HepG2 (cell line): ENCODE measurements around the gene NDUFS4. TPM values are rescaled to one million over a fixed set of nuclear protein-coding genes. Genes with fewer than 3 reads are reported as not detected.
A peak's percentile ranks its signal among the peaks of the same experiment; 100 is the strongest.

Source experiments
- BRCA1 ChIP-seq: sonication (generic); formaldehyde crosslinking; IDR thresholded peaks from 2 replicates; pipeline ENCODE4 v1.4.0; 2020; ENCODE audit warnings: missing genetic modification reagents
- CC2D1A ChIP-seq: sonication (generic); formaldehyde crosslinking; IDR thresholded peaks from 2 replicates; pipeline ENCODE4 v1.8.1; 2023; ENCODE audit warnings: mild to moderate bottlenecking, missing genetic modification reagents
- CREB1 ChIP-seq, 2 experiments: fragments of 450-650 bp in 1 of 2; IDR thresholded peaks; 2 replicates each; pipeline ENCODE4 v1.6.1; 2016 to 2017; ENCODE audit warnings: control low read depth in 1 of 2, mild to moderate bottlenecking in 1 of 2, missing compliant biosample characterization in 1 of 2, missing genetic modification characterization in 1 of 2
- ETV5 ChIP-seq: IDR thresholded peaks from 2 replicates; pipeline ENCODE4 v1.6.1; 2018; ENCODE audit warnings: missing biosample characterization, missing genetic modification reagents, inconsistent platforms, borderline replicate concordance
- FOXK1 ChIP-seq: sonication (generic); formaldehyde crosslinking; IDR thresholded peaks from 2 replicates; pipeline ENCODE4 v1.4.0; 2020; ENCODE audit warnings: low read depth, missing genetic modification reagents, borderline replicate concordance
- HDAC6 ChIP-seq: fragments of 200-600 bp; sonication (generic); IDR thresholded peaks from 2 replicates; pipeline ENCODE4 v1.7.0; 2017; ENCODE audit warnings: mild to moderate bottlenecking, antibody characterized with exemption, low read length, low read depth
- HIVEP1 ChIP-seq: sonication (generic); formaldehyde crosslinking; IDR thresholded peaks from 2 replicates; pipeline ENCODE4 v1.4.0; 2020; ENCODE audit warnings: mild to moderate bottlenecking, missing genetic modification reagents
- KLF13 ChIP-seq: sonication (generic); formaldehyde crosslinking; IDR thresholded peaks from 2 replicates; pipeline ENCODE4 v1.4.0; 2020; ENCODE audit warnings: mild to moderate bottlenecking, missing genetic modification reagents
- KLF9 ChIP-seq: IDR thresholded peaks from 2 replicates; pipeline ENCODE4 v1.6.1; 2016; ENCODE audit warnings: low read depth
- MED1 ChIP-seq: sonication (generic); formaldehyde crosslinking; IDR thresholded peaks from 2 replicates; pipeline ENCODE4 v1.4.0; 2020; ENCODE audit warnings: missing genetic modification reagents
- SMARCE1 ChIP-seq: fragments of 450-650 bp; IDR thresholded peaks from 2 replicates; pipeline ENCODE4 v1.6.1; 2017; ENCODE audit warnings: borderline replicate concordance
- ZNF230 ChIP-seq: sonication (generic); formaldehyde crosslinking; IDR thresholded peaks from 2 replicates; pipeline ENCODE4 v1.4.0; 2020; ENCODE audit warnings: mild to moderate bottlenecking, missing genetic modification reagents
- ZNF264 ChIP-seq: sonication (generic); formaldehyde crosslinking; IDR thresholded peaks from 2 replicates; pipeline ENCODE4 v1.4.0; 2020; ENCODE audit warnings: missing genetic modification reagents
- ZNF383 ChIP-seq: sonication (generic); formaldehyde crosslinking; IDR thresholded peaks from 2 replicates; pipeline ENCODE4 v1.4.0; 2020; ENCODE audit warnings: missing genetic modification reagents, mild to moderate bottlenecking, borderline replicate concordance
- ZNF556 ChIP-seq: sonication (generic); formaldehyde crosslinking; IDR thresholded peaks from 2 replicates; pipeline ENCODE4 v1.4.0; 2020; ENCODE audit warnings: mild to moderate bottlenecking, missing genetic modification reagents, borderline replicate concordance
- ZNF782 ChIP-seq: sonication (generic); formaldehyde crosslinking; IDR thresholded peaks from 2 replicates; pipeline ENCODE4 v1.4.0; 2020; ENCODE audit warnings: missing genetic modification reagents, mild to moderate bottlenecking, borderline replicate concordance
- polyA plus RNA-seq, 8 experiments: library from polyadenylated mRNA; depleted of rRNA in 3 of 8; stranded (reverse) in 7 of 8; unstranded in 1 of 8; fragments of >200 nt; fragmentation: Illumina TruSeq in 4 of 8; extraction: Trizol in 4 of 8; gene quantifications; 2 replicates each; pipeline versions ENCODE4 v1.2.1 to v1.2.3, GENCODE V29; 2011 to 2016; ENCODE audit warnings: low read depth in 4 of 8, missing spikeins in 1 of 8, mixed read lengths in 1 of 8; ENCODE audit not compliant: insufficient read depth in 1 of 8
- total RNA-seq, 5 experiments: library from RNA; depleted of rRNA; stranded (reverse); fragments of >200 nt; fragmentation: Illumina TruSeq; extraction: Trizol; gene quantifications; 2 replicates each; pipeline ENCODE4 v1.2.3, GENCODE V29; 2016; ENCODE audit warnings: low read depth in 1 of 5
- TF ChIP-seq, protein P1 (sequence below): sonication (generic); formaldehyde crosslinking; IDR thresholded peaks from 2 replicates; pipeline ENCODE4 v1.5.0; 2020; ENCODE audit warnings: missing genetic modification reagents
- TF ChIP-seq, protein P2 (sequence below): sonication (generic); formaldehyde crosslinking; IDR thresholded peaks from 2 replicates; pipeline ENCODE4 v1.4.0; 2020; ENCODE audit warnings: missing genetic modification reagents
- TF ChIP-seq, protein P3 (sequence below): sonication (generic); formaldehyde crosslinking; IDR thresholded peaks from 2 replicates; pipeline ENCODE4 v1.4.0; 2020; ENCODE audit warnings: missing genetic modification reagents
- TF ChIP-seq, protein P4 (sequence below): sonication (generic); formaldehyde crosslinking; IDR thresholded peaks from 2 replicates; pipeline ENCODE4 v1.4.0; 2020; ENCODE audit warnings: mild to moderate bottlenecking, missing genetic modification reagents, borderline replicate concordance
- TF ChIP-seq, protein P5 (sequence below): sonication (generic); formaldehyde crosslinking; IDR thresholded peaks from 2 replicates; pipeline ENCODE4 v1.5.0; 2020; ENCODE audit warnings: mild to moderate bottlenecking, missing genetic modification reagents

NDUFS4 gene
- total and polyA plus RNA-seq, 2 of the 13 experiments (the other 11 are each of a cell fraction or from before 2014, with no cell fraction given), result 121 to 126 TPM

DNA sequence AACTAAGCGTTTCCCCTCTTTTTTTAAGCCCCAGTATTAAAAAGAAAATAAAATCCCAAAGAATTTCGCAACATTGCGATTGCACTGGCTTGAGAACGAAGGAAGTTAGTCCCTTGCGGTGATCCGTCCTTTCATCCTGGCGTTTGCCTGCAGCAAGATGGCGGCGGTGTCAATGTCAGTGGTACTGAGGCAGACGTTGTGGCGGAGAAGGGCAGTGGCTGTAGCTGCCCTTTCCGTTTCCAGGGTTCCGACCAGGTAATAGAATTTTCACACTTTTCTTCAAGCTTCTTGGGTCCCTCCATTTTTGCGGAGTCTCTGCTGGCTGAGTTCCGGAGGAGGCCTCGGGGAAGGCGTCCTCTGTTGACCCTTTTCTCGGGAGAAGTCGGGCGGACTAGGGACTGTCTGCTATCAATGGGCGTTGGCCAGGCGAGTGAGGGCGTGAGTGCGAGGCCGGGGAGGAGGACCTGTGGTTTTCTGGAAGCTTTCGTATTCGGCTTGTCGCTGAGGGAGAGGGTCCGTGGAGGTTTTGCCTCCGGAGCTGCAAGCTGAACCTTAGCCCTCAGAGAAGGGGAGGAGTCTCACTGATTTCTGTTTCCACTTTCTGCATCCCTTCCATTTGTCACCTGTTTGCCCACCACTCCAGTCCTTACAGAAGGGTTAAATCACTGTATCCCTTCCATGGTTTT, at the start of gene NDUFS4 (continued):
- no peak; the same call in 1 of the 2 replicates for TF ChIP-seq CC2D1A (CRISPR knock-in tag)
- TF ChIP-seq ZNF782 (CRISPR knock-in tag), result peak; percentile 79; the same call in 1 of the 2 replicates
- TF ChIP-seq, protein P1, sequence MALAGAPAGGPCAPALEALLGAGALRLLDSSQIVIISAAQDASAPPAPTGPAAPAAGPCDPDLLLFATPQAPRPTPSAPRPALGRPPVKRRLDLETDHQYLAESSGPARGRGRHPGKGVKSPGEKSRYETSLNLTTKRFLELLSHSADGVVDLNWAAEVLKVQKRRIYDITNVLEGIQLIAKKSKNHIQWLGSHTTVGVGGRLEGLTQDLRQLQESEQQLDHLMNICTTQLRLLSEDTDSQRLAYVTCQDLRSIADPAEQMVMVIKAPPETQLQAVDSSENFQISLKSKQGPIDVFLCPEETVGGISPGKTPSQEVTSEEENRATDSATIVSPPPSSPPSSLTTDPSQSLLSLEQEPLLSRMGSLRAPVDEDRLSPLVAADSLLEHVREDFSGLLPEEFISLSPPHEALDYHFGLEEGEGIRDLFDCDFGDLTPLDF (CRISPR knock-in tag), result no peak
- TF ChIP-seq, protein P2, sequence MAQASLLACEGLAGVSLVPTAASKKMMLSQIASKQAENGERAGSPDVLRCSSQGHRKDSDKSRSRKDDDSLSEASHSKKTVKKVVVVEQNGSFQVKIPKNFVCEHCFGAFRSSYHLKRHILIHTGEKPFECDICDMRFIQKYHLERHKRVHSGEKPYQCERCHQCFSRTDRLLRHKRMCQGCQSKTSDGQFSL (CRISPR knock-in tag), result no peak
- TF ChIP-seq MED1 (CRISPR knock-in tag), result peak; percentile 61; the same call in 1 of the 2 replicates
- TF ChIP-seq ZNF556 (CRISPR knock-in tag), result peak; percentile 79
- no peak for TF ChIP-seq SMARCE1
- peak; percentile 47; the same call in 1 of the 2 replicates for TF ChIP-seq BRCA1 (CRISPR knock-in tag)
- no peak for TF ChIP-seq ZNF230
- TF ChIP-seq ZNF264, result 0 out of 2 replicates have a peak, but pooled peaks have one; percentile 17
- peak; percentile 76; the same call in 1 of the 2 replicates for TF ChIP-seq FOXK1 (CRISPR knock-in tag)
- TF ChIP-seq KLF9 (CRISPR knock-in tag), result no peak
- TF ChIP-seq, protein P3, sequence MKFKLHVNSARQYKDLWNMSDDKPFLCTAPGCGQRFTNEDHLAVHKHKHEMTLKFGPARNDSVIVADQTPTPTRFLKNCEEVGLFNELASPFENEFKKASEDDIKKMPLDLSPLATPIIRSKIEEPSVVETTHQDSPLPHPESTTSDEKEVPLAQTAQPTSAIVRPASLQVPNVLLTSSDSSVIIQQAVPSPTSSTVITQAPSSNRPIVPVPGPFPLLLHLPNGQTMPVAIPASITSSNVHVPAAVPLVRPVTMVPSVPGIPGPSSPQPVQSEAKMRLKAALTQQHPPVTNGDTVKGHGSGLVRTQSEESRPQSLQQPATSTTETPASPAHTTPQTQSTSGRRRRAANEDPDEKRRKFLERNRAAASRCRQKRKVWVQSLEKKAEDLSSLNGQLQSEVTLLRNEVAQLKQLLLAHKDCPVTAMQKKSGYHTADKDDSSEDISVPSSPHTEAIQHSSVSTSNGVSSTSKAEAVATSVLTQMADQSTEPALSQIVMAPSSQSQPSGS (CRISPR knock-in tag), result peak; percentile 68; the same call in 1 of the 2 replicates
- no peak for TF ChIP-seq KLF13
- 0 out of 2 replicates have a peak, but pooled peaks have one; percentile 19 for TF ChIP-seq HIVEP1
- no peak; the same call in 1 of the 2 replicates for TF ChIP-seq ETV5 (CRISPR knock-in tag)
- no peak for TF ChIP-seq HDAC6
- TF ChIP-seq, protein P4, sequence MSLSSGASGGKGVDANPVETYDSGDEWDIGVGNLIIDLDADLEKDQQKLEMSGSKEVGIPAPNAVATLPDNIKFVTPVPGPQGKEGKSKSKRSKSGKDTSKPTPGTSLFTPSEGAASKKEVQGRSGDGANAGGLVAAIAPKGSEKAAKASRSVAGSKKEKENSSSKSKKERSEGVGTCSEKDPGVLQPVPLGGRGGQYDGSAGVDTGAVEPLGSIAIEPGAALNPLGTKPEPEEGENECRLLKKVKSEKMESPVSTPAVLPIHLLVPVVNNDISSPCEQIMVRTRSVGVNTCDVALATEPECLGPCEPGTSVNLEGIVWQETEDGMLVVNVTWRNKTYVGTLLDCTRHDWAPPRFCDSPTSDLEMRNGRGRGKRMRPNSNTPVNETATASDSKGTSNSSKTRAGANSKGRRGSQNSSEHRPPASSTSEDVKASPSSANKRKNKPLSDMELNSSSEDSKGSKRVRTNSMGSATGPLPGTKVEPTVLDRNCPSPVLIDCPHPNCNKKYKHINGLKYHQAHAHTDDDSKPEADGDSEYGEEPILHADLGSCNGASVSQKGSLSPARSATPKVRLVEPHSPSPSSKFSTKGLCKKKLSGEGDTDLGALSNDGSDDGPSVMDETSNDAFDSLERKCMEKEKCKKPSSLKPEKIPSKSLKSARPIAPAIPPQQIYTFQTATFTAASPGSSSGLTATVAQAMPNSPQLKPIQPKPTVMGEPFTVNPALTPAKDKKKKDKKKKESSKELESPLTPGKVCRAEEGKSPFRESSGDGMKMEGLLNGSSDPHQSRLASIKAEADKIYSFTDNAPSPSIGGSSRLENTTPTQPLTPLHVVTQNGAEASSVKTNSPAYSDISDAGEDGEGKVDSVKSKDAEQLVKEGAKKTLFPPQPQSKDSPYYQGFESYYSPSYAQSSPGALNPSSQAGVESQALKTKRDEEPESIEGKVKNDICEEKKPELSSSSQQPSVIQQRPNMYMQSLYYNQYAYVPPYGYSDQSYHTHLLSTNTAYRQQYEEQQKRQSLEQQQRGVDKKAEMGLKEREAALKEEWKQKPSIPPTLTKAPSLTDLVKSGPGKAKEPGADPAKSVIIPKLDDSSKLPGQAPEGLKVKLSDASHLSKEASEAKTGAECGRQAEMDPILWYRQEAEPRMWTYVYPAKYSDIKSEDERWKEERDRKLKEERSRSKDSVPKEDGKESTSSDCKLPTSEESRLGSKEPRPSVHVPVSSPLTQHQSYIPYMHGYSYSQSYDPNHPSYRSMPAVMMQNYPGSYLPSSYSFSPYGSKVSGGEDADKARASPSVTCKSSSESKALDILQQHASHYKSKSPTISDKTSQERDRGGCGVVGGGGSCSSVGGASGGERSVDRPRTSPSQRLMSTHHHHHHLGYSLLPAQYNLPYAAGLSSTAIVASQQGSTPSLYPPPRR (CRISPR knock-in tag), result no peak
- TF ChIP-seq CREB1 (IDR thresholded peaks at IDR 0.05), result no peak
- peak; percentile 63 for TF ChIP-seq CREB1 (CRISPR knock-in tag; IDR thresholded peaks at IDR 0.05)
- TF ChIP-seq ZNF383 (CRISPR knock-in tag), result no peak
- TF ChIP-seq, protein P5, sequence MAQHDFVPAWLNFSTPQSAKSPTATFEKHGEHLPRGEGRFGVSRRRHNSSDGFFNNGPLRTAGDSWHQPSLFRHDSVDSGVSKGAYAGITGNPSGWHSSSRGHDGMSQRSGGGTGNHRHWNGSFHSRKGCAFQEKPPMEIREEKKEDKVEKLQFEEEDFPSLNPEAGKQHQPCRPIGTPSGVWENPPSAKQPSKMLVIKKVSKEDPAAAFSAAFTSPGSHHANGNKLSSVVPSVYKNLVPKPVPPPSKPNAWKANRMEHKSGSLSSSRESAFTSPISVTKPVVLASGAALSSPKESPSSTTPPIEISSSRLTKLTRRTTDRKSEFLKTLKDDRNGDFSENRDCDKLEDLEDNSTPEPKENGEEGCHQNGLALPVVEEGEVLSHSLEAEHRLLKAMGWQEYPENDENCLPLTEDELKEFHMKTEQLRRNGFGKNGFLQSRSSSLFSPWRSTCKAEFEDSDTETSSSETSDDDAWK (CRISPR knock-in tag), result no peak
